Uterus (tissue), 2 donors: ENCODE results near the gene MED12.
"Not testable (repeated sequence)": the region's sequence is repeated elsewhere in the genome, so short reads cannot be mapped to it uniquely, and the experiment has no call there.

Experiments used
- CTCF ChIP-seq, 4 experiments: fragments of 200-600 bp in 2 of 4; fragments of 450-650 bp in 2 of 4; sonication (generic) in 2 of 4; IDR thresholded peaks; one replicate each; pipeline ENCODE4 v1.5.1; 2016 to 2019; ENCODE audit warnings: antibody characterized with exemption in 4 of 4, mild to moderate bottlenecking in 2 of 4, moderate library complexity in 1 of 4
- POLR2A ChIP-seq, 2 donors: fragments of 450-650 bp; IDR thresholded peaks; one replicate each; pipeline ENCODE4 v1.6.1; 2016; ENCODE audit warnings: antibody characterized with exemption in 2 of 2, mild to moderate bottlenecking in 1 of 2, moderate library complexity in 1 of 2

- TF ChIP-seq CTCF, POLR2A (IDR thresholded peaks at IDR 0.05): not testable (repeated sequence)
Measured at GRCh38 chrX:71180579-71181265, 62.3 kb downstream of the MED12 start.
